Kidney (tissue), 14 donors: ENCODE data around the gene APOBEC3A. TPM values are rescaled to one million over a fixed set of nuclear protein-coding genes. Genes with fewer than 3 reads are reported as not detected.
A peak's percentile ranks its signal among the peaks of the same experiment; 100 is the strongest.

Experiments
- DNase-seq, 5 donors: peaks; one replicate each; pipeline ENCODE4 v3.0.0-alpha.2; 2013 to 2020
- FAIRE-seq: peaks from 2 replicates; lab custom pipeline; 2012; peaks lifted over from hg19 to GRCh38; lab: Jason Lieb, UNC
- H3K27ac ChIP-seq, 2 donors: one replicate each; pipeline ENCODE4 v1.7.0; 2013; ENCODE audit warnings: low read depth in 2 of 2, low read length in 2 of 2, inconsistent platforms in 1 of 2
- H3K27me3 ChIP-seq: one replicate; pipeline ENCODE4 v1.7.1; 2013; ENCODE audit warnings: low read length, inconsistent platforms; ENCODE audit not compliant: control insufficient read depth, insufficient read depth
- H3K36me3 ChIP-seq, 3 donors: one replicate each; pipeline versions ENCODE4 v1.7.0 to v1.7.1; 2013; ENCODE audit warnings: low read length in 3 of 3, control low read depth in 1 of 3, inconsistent platforms in 1 of 3; ENCODE audit not compliant: insufficient read depth in 3 of 3, control insufficient read depth in 2 of 3
- H3K4me1 ChIP-seq, 3 donors: one replicate each; pipeline versions ENCODE4 v1.7.0 to v1.7.1; 2013; ENCODE audit warnings: low read length in 3 of 3, inconsistent platforms in 1 of 3, low read depth in 1 of 3; ENCODE audit not compliant: control insufficient read depth in 2 of 3, insufficient read depth in 2 of 3
- H3K4me3 ChIP-seq, 3 donors: one replicate each; pipeline versions ENCODE4 v1.7.0 to v1.8.1; 2013; ENCODE audit warnings: low read length in 3 of 3, control low read depth in 1 of 3, inconsistent platforms in 1 of 3
- H3K9ac ChIP-seq, 3 donors: one replicate each; pipeline versions ENCODE4 v1.7.0 to v1.7.1; 2013; ENCODE audit warnings: low read length in 3 of 3, control low read depth in 1 of 3, inconsistent platforms in 1 of 3
- H3K9me3 ChIP-seq, 3 donors: one replicate each; pipeline versions ENCODE4 v1.7.0 to v1.7.1; 2013; ENCODE audit warnings: low read length in 3 of 3, control low read depth in 1 of 3, inconsistent platforms in 1 of 3; ENCODE audit not compliant: control insufficient read depth in 2 of 3, insufficient read depth in 1 of 3
- intact Hi-C: fragments of 100-400 bp; cut with DNase I; formaldehyde crosslinking; loops from one replicate; pipeline ENCODE4 v1.11.1; 2022
- polyA plus RNA-seq: library from polyadenylated mRNA; stranded (reverse); fragments of 350-450 nt; fragmentation: Illumina TruSeq; extraction: RNeasy Lipid Tissue Mini Kit (QIAGEN cat#74804); gene quantifications from one replicate; pipeline ENCODE4 v1.2.3, GENCODE V29; 2014; ENCODE audit warnings: low read depth, low replicate concordance; ENCODE audit not compliant: insufficient read depth
- total RNA-seq: library from RNA; stranded (reverse); fragmentation: NEBNext Ultra II Directional; extraction: Animal tissue kit (Norgen Biotek cat#: 25700); gene quantifications from one replicate; pipeline ENCODE4 v1.2.1, GENCODE V29; 2021
- TF ChIP-seq, protein P1 (sequence below): IDR thresholded peaks from 3 replicates; pipeline ENCODE4 v1.5.1; 2012; ENCODE audit warnings: mild to moderate bottlenecking, moderate library complexity, borderline replicate concordance; ENCODE audit not compliant: insufficient read depth; ENCODE audit errors: extremely low read depth
- donor health status: control.
- donor health status: control.
- donor health status: control.
- donor health status: control.
- donor health status: control.
- donor health status: DM: yes; HTN: yes; CAD: no.
- donor health status: Normal renal cell carcinoma (clear cell type).

The APOBEC3A gene
- total and polyA plus RNA-seq, 2 donors from 2014 or later: 1.2 TPM; not detected in 1

DNA sequence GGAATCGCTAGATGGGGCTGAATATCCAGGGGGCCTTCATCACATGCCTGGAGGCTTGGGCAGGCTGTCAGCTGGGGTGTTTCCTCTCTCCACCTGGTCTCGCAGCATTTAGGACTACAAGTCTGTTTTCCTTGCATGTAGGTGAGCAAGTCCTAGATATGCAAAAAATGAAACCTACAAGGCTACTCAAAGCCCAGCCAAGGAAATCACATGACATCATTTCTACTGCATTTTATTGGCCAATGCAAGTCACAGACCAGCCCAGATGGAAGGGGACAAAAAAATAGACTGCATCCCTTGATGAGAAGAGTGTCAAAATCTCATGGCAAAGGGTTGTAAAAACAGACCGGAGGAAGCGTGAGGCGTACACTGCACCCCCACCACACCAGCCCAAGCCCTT lies 15.1 kb downstream of the APOBEC3A start:
- Histone ChIP-seq H3K36me3 (no peaks in the 10 kb centered on the region), H3K27me3 (no peaks in the 10 kb centered on the region), H3K9ac (no peak overlapping the region), H3K27ac (no peak overlapping the region), H3K4me1 (no peaks in the 10 kb centered on the region), H3K4me3 (no peak overlapping the region), H3K9me3 (no peaks in the 10 kb centered on the region)
- no peak for DNase-seq
- TF ChIP-seq, protein P1, sequence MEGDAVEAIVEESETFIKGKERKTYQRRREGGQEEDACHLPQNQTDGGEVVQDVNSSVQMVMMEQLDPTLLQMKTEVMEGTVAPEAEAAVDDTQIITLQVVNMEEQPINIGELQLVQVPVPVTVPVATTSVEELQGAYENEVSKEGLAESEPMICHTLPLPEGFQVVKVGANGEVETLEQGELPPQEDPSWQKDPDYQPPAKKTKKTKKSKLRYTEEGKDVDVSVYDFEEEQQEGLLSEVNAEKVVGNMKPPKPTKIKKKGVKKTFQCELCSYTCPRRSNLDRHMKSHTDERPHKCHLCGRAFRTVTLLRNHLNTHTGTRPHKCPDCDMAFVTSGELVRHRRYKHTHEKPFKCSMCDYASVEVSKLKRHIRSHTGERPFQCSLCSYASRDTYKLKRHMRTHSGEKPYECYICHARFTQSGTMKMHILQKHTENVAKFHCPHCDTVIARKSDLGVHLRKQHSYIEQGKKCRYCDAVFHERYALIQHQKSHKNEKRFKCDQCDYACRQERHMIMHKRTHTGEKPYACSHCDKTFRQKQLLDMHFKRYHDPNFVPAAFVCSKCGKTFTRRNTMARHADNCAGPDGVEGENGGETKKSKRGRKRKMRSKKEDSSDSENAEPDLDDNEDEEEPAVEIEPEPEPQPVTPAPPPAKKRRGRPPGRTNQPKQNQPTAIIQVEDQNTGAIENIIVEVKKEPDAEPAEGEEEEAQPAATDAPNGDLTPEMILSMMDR: no peak
- FAIRE-seq: no peak
- intact Hi-C loops: no loop called here

DNA sequence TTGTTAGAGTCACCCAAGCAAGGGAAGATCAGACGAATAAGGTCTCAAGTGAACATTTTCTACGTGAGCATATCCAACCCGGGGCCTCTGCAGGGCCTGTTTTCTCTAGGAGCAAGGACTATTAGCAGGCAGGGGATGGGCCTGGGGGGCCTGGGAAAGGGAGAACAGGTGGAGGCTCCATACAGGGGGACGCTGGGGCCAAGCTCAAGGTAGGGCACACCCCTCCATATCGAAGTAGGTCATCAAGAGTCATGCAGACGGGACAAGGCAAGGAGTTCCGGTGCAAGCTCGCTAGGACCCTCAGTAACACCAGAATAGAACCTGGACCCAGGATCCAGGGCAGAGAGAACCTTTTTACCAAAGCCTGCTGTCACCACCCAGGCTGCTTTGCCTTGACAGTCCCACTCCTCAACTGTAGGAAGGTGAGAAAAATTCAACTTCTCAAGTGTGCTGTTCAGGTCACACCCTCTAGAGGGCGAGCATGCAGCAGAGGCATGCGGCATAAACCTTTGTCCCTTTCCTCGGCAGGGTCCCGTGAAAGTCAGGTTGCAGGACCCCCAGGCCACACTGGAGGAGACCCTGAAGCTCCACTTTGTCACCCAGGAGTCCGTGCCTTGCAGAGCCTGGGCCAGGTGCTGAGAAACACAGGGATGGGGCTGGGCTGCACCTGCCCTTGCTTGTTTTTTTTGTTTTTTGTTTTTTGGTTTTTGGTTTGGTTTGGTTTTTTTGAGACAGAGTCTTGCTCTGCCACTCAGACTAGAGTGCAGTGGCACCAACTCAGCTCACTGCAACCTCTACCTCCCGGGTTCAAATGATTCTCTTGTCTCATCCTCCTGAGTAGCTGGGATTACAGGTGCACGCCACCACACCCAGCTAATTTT lies 16.1 kb downstream of the APOBEC3A start:
- Histone ChIP-seq H3K36me3 (no peaks in the 10 kb centered on the region), H3K9ac (no peak overlapping the region), H3K4me1 (no peaks in the 10 kb centered on the region), H3K4me3 (no peak overlapping the region), H3K27ac (no peak overlapping the region), H3K27me3 (no peaks in the 10 kb centered on the region), H3K9me3 (no peaks in the 10 kb centered on the region)
- intact Hi-C loops: no loop called here
- DNase-seq: peak in 3 of 5 donors; percentile 20 to 69 (median 23)
- no peak for FAIRE-seq
- TF ChIP-seq, protein P1: peak; percentile 38

DNA sequence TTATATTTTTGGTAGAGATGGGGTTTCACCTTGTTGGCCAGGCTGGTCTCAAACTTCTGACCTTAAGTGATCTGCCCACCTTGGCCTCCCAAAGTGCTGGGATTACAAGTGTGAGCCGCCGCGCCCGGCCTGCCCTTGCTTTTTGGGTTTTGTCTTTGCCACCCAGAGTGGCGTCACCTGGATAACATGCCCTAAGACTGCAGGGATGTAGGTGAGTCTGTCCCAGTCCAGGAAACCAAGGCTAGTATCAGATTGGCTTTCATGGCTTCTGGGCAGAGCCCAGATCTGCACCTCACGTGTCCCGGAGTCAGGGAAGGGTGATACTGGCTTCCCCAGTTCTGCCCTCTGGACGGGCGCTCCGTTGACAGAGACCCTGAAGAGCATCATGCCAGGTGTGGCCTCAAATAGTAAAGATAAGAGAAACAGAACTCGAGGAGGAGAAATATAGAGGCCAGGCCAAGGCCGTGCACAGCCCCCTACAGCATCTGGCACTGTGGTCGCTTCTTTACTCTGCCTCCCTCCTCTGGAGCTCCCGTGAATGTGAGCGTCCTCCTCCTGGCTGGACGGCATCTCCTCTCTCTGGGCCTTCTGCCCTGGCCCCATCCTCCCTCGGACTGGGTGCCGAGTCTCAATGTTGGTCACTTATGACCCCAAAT lies 16.9 kb downstream of the APOBEC3A start:
- Histone ChIP-seq H3K27me3 (no peaks in the 10 kb centered on the region), H3K27ac (no peak overlapping the region), H3K9me3 (no peaks in the 10 kb centered on the region), H3K36me3 (no peaks in the 10 kb centered on the region), H3K4me3 (no peak overlapping the region), H3K9ac (no peak overlapping the region), H3K4me1 (no peaks in the 10 kb centered on the region)
- intact Hi-C loops: no loop called here
- DNase-seq (peak in 1 of 5 donors; percentile 15), FAIRE-seq (no peak)
- TF ChIP-seq, protein P1: no peak
